Heart left ventricle (tissue), 13 donors: ENCODE data around the gene UBP1.

Experiments
- CTCF ChIP-seq, 12 donors: fragments of 200-600 bp; sonication (generic) in 4 of 12; IDR thresholded peaks; one replicate each; pipeline versions ENCODE4 v1.5.0 to v1.8.0; 2018 to 2022; ENCODE audit warnings: antibody characterized with exemption in 12 of 12, mild to moderate bottlenecking in 5 of 12
- POLR2A ChIP-seq, 2 donors: fragments of 450-650 bp; IDR thresholded peaks; one replicate each; pipeline ENCODE4 v1.6.1; 2017; ENCODE audit warnings: antibody characterized with exemption in 2 of 2, mild to moderate bottlenecking in 2 of 2, moderate library complexity in 2 of 2
- donor health status: ischemic (EF 13 %, LVEDD 7.1; RV severe dilation, severe dysfunction).
- donor health status: DM: no; HTN: yes; CAD: no.
- donor health status: DM: no; HTN: no; CAD: no.
- donor health status: ischemic (EF 25% LVEDD 6.9; RV normal size, moderate dysfunction).
- donor health status: ischemic (EF 25% LVEDD 5.7; RV mildly dilated, moderate dysfunction).
- donor health status: ischemic (EF 35%, LVEDD 5.7; RV mildly dilated, moderate dysfunction).
- donor health status: nonischemic (EF 11% LVEDD 7.7; RV severe dilation, severe dysfunction).
- donor health status: DM: yes; HTN: yes; CAD: no.
- donor health status: PGD.
- donor health status: ischemic (EF 29% LVEDD 5.4; RV normal size, mild dysfunction).
- donor health status: nonischemic (EF 23%, LVEDD 6.1; RV moderate dilation, normal function).

- no peak for TF ChIP-seq CTCF (IDR thresholded peaks at IDR 0.05)
- no peak for TF ChIP-seq POLR2A (IDR thresholded peaks at IDR 0.05)
These were observed 14.8 kb downstream of the UBP1 start for GRCh38 chr3:33425453-33425852.
